Muscle layer of colon (tissue), 2 donors: ENCODE measurements around the gene PITPNM2.

Experiments
- H3K27ac ChIP-seq: one replicate; pipeline ENCODE4 v1.7.0; 2013; ENCODE audit warnings: low read depth, mild to moderate bottlenecking, low read length, moderate library complexity
- H3K27me3 ChIP-seq, 2 donors: one replicate each; pipeline ENCODE4 v1.7.0; 2013; ENCODE audit warnings: low read length in 2 of 2, mild to moderate bottlenecking in 2 of 2; ENCODE audit not compliant: insufficient read depth in 2 of 2, control insufficient read depth in 1 of 2
- H3K36me3 ChIP-seq: one replicate; pipeline ENCODE4 v1.7.0; 2013; ENCODE audit warnings: mild to moderate bottlenecking, low read length; ENCODE audit not compliant: insufficient read depth
- H3K4me1 ChIP-seq: one replicate; pipeline ENCODE4 v1.7.0; 2013; ENCODE audit warnings: mild to moderate bottlenecking, low read length; ENCODE audit not compliant: insufficient read depth
- H3K4me3 ChIP-seq, 2 donors: one replicate each; pipeline ENCODE4 v1.7.0; 2013; ENCODE audit warnings: low read length in 2 of 2, low read depth in 1 of 2, mild to moderate bottlenecking in 1 of 2, moderate library complexity in 1 of 2
- H3K9ac ChIP-seq: one replicate; pipeline ENCODE4 v1.7.0; 2013; ENCODE audit warnings: low read length
- H3K9me3 ChIP-seq: one replicate; pipeline ENCODE4 v1.7.0; 2013; ENCODE audit warnings: mild to moderate bottlenecking, low read length
- donor health status: abdominal sarcoma.
- donor health status: Adenocarcinoma of cecum.

Gene PITPNM2

GRCh38 chr12:123132951-123133619, 17.8 kb downstream of the PITPNM2 start:
- H3K36me3 ChIP-seq, result peaks cover 8% of the 10 kb centered on the region
- peaks cover 21% of the 10 kb centered on the region for H3K4me1 ChIP-seq
- no peaks in the 10 kb centered on the region for H3K9me3 ChIP-seq
- H3K27ac ChIP-seq, result no peak overlapping the region
- H3K9ac ChIP-seq, result no peak overlapping the region
- H3K4me3 ChIP-seq, result no peak overlapping the region
- H3K27me3 ChIP-seq, result no peaks in the 10 kb centered on the region

- peaks cover 24% of the 10 kb centered on the region for H3K4me1 ChIP-seq
- H3K9ac ChIP-seq, result no peak overlapping the region
- H3K27ac ChIP-seq, result peak overlapping the region; percentile 18
Measured at GRCh38 chr12:123131879-123132402, 18.9 kb downstream of the PITPNM2 start.

GRCh38 chr12:123131291-123131832, 19.5 kb downstream of the PITPNM2 start:
- no peak overlapping the region for H3K4me3 ChIP-seq
- peak overlapping the region; percentile 18 for H3K27ac ChIP-seq

More at GRCh38 chr12:123131879-123132402, 18.9 kb downstream of the PITPNM2 start:
- Histone ChIP-seq H3K9me3 (no peaks in the 10 kb centered on the region), H3K27me3 (no peaks in the 10 kb centered on the region), H3K4me3 (no peak overlapping the region), H3K36me3 (peaks cover 8% of the 10 kb centered on the region)

GRCh38 chr12:123129621-123130020, 21.3 kb downstream of the PITPNM2 start:
- H3K4me3 ChIP-seq, result no peak overlapping the region
- no peaks in the 10 kb centered on the region for H3K9me3 ChIP-seq
- H3K27me3 ChIP-seq, result no peaks in the 10 kb centered on the region
- no peak overlapping the region for H3K27ac ChIP-seq
- peaks cover 34% of the 10 kb centered on the region for H3K4me1 ChIP-seq
- H3K9ac ChIP-seq, result no peak overlapping the region
- peaks cover 5% of the 10 kb centered on the region for H3K36me3 ChIP-seq

More at GRCh38 chr12:123131291-123131832, 19.5 kb downstream of the PITPNM2 start:
- Histone ChIP-seq H3K36me3 (peaks cover 8% of the 10 kb centered on the region), H3K27me3 (no peaks in the 10 kb centered on the region), H3K9ac (no peak overlapping the region), H3K9me3 (no peaks in the 10 kb centered on the region), H3K4me1 (peaks cover 30% of the 10 kb centered on the region)

GRCh38 chr12:123127182-123127495, 23.8 kb downstream of the PITPNM2 start:
- Histone ChIP-seq H3K9ac (no peak overlapping the region), H3K9me3 (no peaks in the 10 kb centered on the region), H3K4me3 (no peak overlapping the region), H3K36me3 (no peaks in the 10 kb centered on the region), H3K4me1 (peaks cover 25% of the 10 kb centered on the region), H3K27me3 (no peaks in the 10 kb centered on the region), H3K27ac (no peak overlapping the region)

GRCh38 chr12:123126294-123127181, 24.4 kb downstream of the PITPNM2 start:
- Histone ChIP-seq H3K36me3 (no peaks in the 10 kb centered on the region), H3K9me3 (no peaks in the 10 kb centered on the region), H3K27ac (no peak overlapping the region), H3K4me1 (peaks cover 22% of the 10 kb centered on the region), H3K9ac (no peak overlapping the region), H3K4me3 (no peak overlapping the region), H3K27me3 (no peaks in the 10 kb centered on the region)

GRCh38 chr12:123122626-123123025, 28.3 kb downstream of the PITPNM2 start:
- Histone ChIP-seq H3K27me3 (no peaks in the 10 kb centered on the region), H3K9me3 (no peaks in the 10 kb centered on the region), H3K4me1 (peaks cover 36% of the 10 kb centered on the region), H3K9ac (no peak overlapping the region), H3K4me3 (no peak overlapping the region), H3K36me3 (no peaks in the 10 kb centered on the region), H3K27ac (no peak overlapping the region)

GRCh38 chr12:123121670-123122069, 29.2 kb downstream of the PITPNM2 start:
- H3K4me1 ChIP-seq, result peaks cover 37% of the 10 kb centered on the region
- no peak overlapping the region for H3K27ac ChIP-seq
- H3K4me3 ChIP-seq, result no peak overlapping the region
- H3K9me3 ChIP-seq, result no peaks in the 10 kb centered on the region
- H3K27me3 ChIP-seq, result no peaks in the 10 kb centered on the region
- no peaks in the 10 kb centered on the region for H3K36me3 ChIP-seq
- no peak overlapping the region for H3K9ac ChIP-seq

GRCh38 chr12:123120452-123121166, 30.3 kb downstream of the PITPNM2 start:
- no peak overlapping the region for H3K9ac ChIP-seq
- H3K4me3 ChIP-seq, result no peak overlapping the region
- no peaks in the 10 kb centered on the region for H3K36me3 ChIP-seq
- H3K9me3 ChIP-seq, result no peaks in the 10 kb centered on the region
- peaks cover 41% of the 10 kb centered on the region for H3K4me1 ChIP-seq
- peak overlapping the region; percentile 29 for H3K27ac ChIP-seq
- no peaks in the 10 kb centered on the region for H3K27me3 ChIP-seq

GRCh38 chr12:123119808-123120207, 31.1 kb downstream of the PITPNM2 start:
- no peaks in the 10 kb centered on the region for H3K27me3 ChIP-seq
- no peaks in the 10 kb centered on the region for H3K9me3 ChIP-seq
- no peak overlapping the region for H3K9ac ChIP-seq
- H3K4me1 ChIP-seq, result peaks cover 49% of the 10 kb centered on the region
- H3K27ac ChIP-seq, result no peak overlapping the region
- no peaks in the 10 kb centered on the region for H3K36me3 ChIP-seq
- no peak overlapping the region for H3K4me3 ChIP-seq

- Histone ChIP-seq H3K27ac (no peak overlapping the region), H3K9ac (no peak overlapping the region), H3K4me1 (peaks cover 60% of the 10 kb centered on the region), H3K27me3 (no peaks in the 10 kb centered on the region), H3K4me3 (no peak overlapping the region), H3K36me3 (no peaks in the 10 kb centered on the region), H3K9me3 (no peaks in the 10 kb centered on the region)
Measured at GRCh38 chr12:123118497-123118896, 32.4 kb downstream of the PITPNM2 start.
